Bronchial epithelial cell (primary cell): Measurements from ENCODE around the gene ZNF628. TPM values are rescaled to one million over a fixed set of nuclear protein-coding genes. Genes with fewer than 3 reads are reported as not detected.

ENCODE experiments used
- DNase-seq: peaks from one replicate; pipeline ENCODE4 v3.0.0-alpha.2; 2010; ENCODE audit warnings: low read depth
- FAIRE-seq: peaks from 2 replicates; lab custom pipeline; 2011; peaks lifted over from hg19 to GRCh38; lab: Jason Lieb, UNC
- H3K27me3 ChIP-seq: 2 replicates; pipeline ENCODE4 v1.5.1; 2011; ENCODE audit warnings: low read length; ENCODE audit not compliant: control insufficient read depth, insufficient read depth
- H3K36me3 ChIP-seq: 2 replicates; pipeline ENCODE4 v1.5.1; 2011; ENCODE audit warnings: low read length; ENCODE audit not compliant: control insufficient read depth, insufficient read depth
- H3K4me3 ChIP-seq: 2 replicates; pipeline ENCODE4 v1.5.1; 2011; ENCODE audit warnings: mild to moderate bottlenecking, low read depth, low read length, control low read depth
- CTCF ChIP-seq: IDR thresholded peaks from 2 replicates; pipeline ENCODE4 v1.5.1; 2011; ENCODE audit warnings: mild to moderate bottlenecking, moderate library complexity, low read length, control low read depth, inconsistent platforms; ENCODE audit not compliant: insufficient read depth, severe bottlenecking
- total RNA-seq: library from RNA; depleted of rRNA; stranded (reverse); fragments of >200 nt; gene quantifications from 2 replicates; pipeline ENCODE4 v1.2.1, GENCODE V29; 2014

The ZNF628 gene
- total RNA-seq, 1 donor from 2014 or later = 0.79 TPM

- H3K4me3 ChIP-seq = peak within 1 kb of the TSS; percentile 93
- no peaks in the 10 kb centered on the region for H3K36me3 ChIP-seq
- TF ChIP-seq CTCF = no peak
- FAIRE-seq = peak; percentile 91
- H3K27me3 ChIP-seq = no peaks in the 10 kb centered on the region
- DNase-seq = peak; percentile 97
Measured at GRCh38 chr19:55461259-55461973, 15.0 kb upstream of the ZNF628 start, which contains the start of gene ISOC2. Gene ISOC2, minus strand, starts transcription at chr19:55461642. Its CDS starts 5,156 bp downstream, at chr19:55456486.

GRCh38 chr19:55461974-55462626 is 14.3 kb upstream of the ZNF628 start:
- peak overlapping the region; percentile 78 for H3K4me3 ChIP-seq
- no peaks in the 10 kb centered on the region for H3K27me3 ChIP-seq
- DNase-seq (peak; percentile 35), FAIRE-seq (no peak)
- H3K36me3 ChIP-seq = no peaks in the 10 kb centered on the region
- TF ChIP-seq CTCF = no peak

GRCh38 chr19:55462722-55463121 is 13.7 kb upstream of the ZNF628 start:
- FAIRE-seq (no peak), DNase-seq (no peak)
- no peaks in the 10 kb centered on the region for H3K27me3 ChIP-seq
- H3K4me3 ChIP-seq = no peak overlapping the region
- no peak for TF ChIP-seq CTCF
- H3K36me3 ChIP-seq = no peaks in the 10 kb centered on the region

- Histone ChIP-seq H3K36me3 (no peaks in the 10 kb centered on the region), H3K4me3 (no peak overlapping the region), H3K27me3 (no peaks in the 10 kb centered on the region)
- no peak for FAIRE-seq
- TF ChIP-seq CTCF = no peak
- DNase-seq = no peak
Measured at GRCh38 chr19:55463583-55464031, 12.8 kb upstream of the ZNF628 start.

GRCh38 chr19:55464039-55464661 is 12.3 kb upstream of the ZNF628 start:
- Histone ChIP-seq H3K27me3 (no peaks in the 10 kb centered on the region), H3K36me3 (no peaks in the 10 kb centered on the region), H3K4me3 (no peak overlapping the region)
- DNase-seq = no peak
- FAIRE-seq = no peak
- TF ChIP-seq CTCF = no peak
